GM12875 (cell line): ENCODE results near the gene CERS6.
"Not testable (repeated sequence)": the region's sequence is repeated elsewhere in the genome, so short reads cannot be mapped to it uniquely, and the experiment has no call there.

Experiments
- H3K4me3 ChIP-seq: one replicate; pipeline ENCODE4 v1.5.1; 2011; ENCODE audit warnings: low read depth, low read length, control low read depth
- CTCF ChIP-seq: IDR thresholded peaks from 2 replicates; pipeline ENCODE4 v1.5.1; 2011; ENCODE audit warnings: low read depth, mild to moderate bottlenecking, control low read depth, inconsistent platforms, low read length, moderate library complexity, borderline replicate concordance; ENCODE audit not compliant: insufficient read depth

Gene CERS6

GRCh38 chr2:168490946-168491605, 35.0 kb downstream of the CERS6 start:
- TF ChIP-seq CTCF = no peak
- peak overlapping the region; percentile 42 for H3K4me3 ChIP-seq

GRCh38 chr2:168491728-168492127, 35.7 kb downstream of the CERS6 start:
- H3K4me3 ChIP-seq = not testable (repeated sequence)

- not testable (repeated sequence) for H3K4me3 ChIP-seq
Measured at GRCh38 chr2:168493219-168493618, 37.1 kb downstream of the CERS6 start.

- TF ChIP-seq CTCF = peak; percentile 15; the same call in 1 of the 2 replicates
- H3K4me3 ChIP-seq = no peak overlapping the region
Measured at GRCh38 chr2:168494190-168494711, 38.2 kb downstream of the CERS6 start.

GRCh38 chr2:168495524-168495923, 39.5 kb downstream of the CERS6 start:
- TF ChIP-seq CTCF = no peak
- H3K4me3 ChIP-seq = no peak overlapping the region

GRCh38 chr2:168496906-168497305, 40.8 kb downstream of the CERS6 start:
- TF ChIP-seq CTCF = no peak
- H3K4me3 ChIP-seq = no peak overlapping the region

- TF ChIP-seq CTCF = no peak
- no peak overlapping the region for H3K4me3 ChIP-seq
Measured at GRCh38 chr2:168499500-168499899, 43.4 kb downstream of the CERS6 start.

- H3K4me3 ChIP-seq = no peak overlapping the region
- TF ChIP-seq CTCF = no peak
Measured at GRCh38 chr2:168500516-168500915, 44.4 kb downstream of the CERS6 start.
